CD14-positive monocyte (primary cell): ENCODE measurements around the gene ANKRD44. TPM values are rescaled to one million over a fixed set of nuclear protein-coding genes. Genes with fewer than 3 reads are reported as not detected.

Experiments
- DNase-seq, 3 donors: peaks; one replicate each; pipeline ENCODE4 v3.0.0-alpha.2; 2011 to 2022
- H2AFZ ChIP-seq: 2 replicates; pipeline ENCODE4 v1.6.0; 2012; ENCODE audit warnings: mild to moderate bottlenecking, low read depth, low read length, inconsistent platforms; ENCODE audit not compliant: insufficient read depth, poor library complexity, severe bottlenecking
- H3K27ac ChIP-seq, 2 donors: 1 replicate in 1 of 2; 2 replicates in 1 of 2; pipeline ENCODE4 v1.5.1; 2012 to 2013; ENCODE audit warnings: low read length in 2 of 2, control low read depth in 1 of 2, inconsistent platforms in 1 of 2, low read depth in 1 of 2, mild to moderate bottlenecking in 1 of 2
- H3K27me3 ChIP-seq, 2 donors: one replicate each; pipeline versions ENCODE4 v1.6.0 to v1.6.1; 2011 to 2013; ENCODE audit warnings: low read length in 2 of 2; ENCODE audit not compliant: control insufficient read depth in 2 of 2, insufficient read depth in 2 of 2
- H3K36me3 ChIP-seq, 2 donors: replicated peaks in 1 of 2; 1 replicate in 1 of 2; 2 replicates in 1 of 2; pipeline versions ENCODE4 v1.5.1 to v1.6.1; 2012 to 2013; ENCODE audit warnings: low read length in 2 of 2, control low read depth in 1 of 2, inconsistent platforms in 1 of 2, mild to moderate bottlenecking in 1 of 2; ENCODE audit not compliant: insufficient read depth in 2 of 2, control insufficient read depth in 1 of 2
- H3K4me1 ChIP-seq, 2 donors: 1 replicate in 1 of 2; 2 replicates in 1 of 2; pipeline versions ENCODE4 v1.5.1 to v1.6.1; 2012 to 2013; ENCODE audit warnings: low read length in 2 of 2, control low read depth in 1 of 2, inconsistent platforms in 1 of 2, mild to moderate bottlenecking in 1 of 2, moderate library complexity in 1 of 2; ENCODE audit not compliant: insufficient read depth in 2 of 2, control insufficient read depth in 1 of 2
- H3K4me2 ChIP-seq: replicated peaks from 2 replicates; pipeline ENCODE3; 2012; ENCODE audit warnings: low read length, moderate library complexity, mild to moderate bottlenecking; ENCODE audit not compliant: poor library complexity, severe bottlenecking; ENCODE audit errors: extremely low read depth
- H3K4me3 ChIP-seq, 3 experiments: fragments of 200-600 bp in 1 of 3; sonication (generic) in 1 of 3; replicated peaks in 1 of 3; 1 replicate in 2 of 3; 2 replicates in 1 of 3; pipeline ENCODE4 v1.5.1; 2011 to 2013; ENCODE audit warnings: low read length in 3 of 3, mild to moderate bottlenecking in 3 of 3, control low read depth in 2 of 3, low read depth in 2 of 3, inconsistent platforms in 1 of 3, moderate library complexity in 1 of 3
- H3K79me2 ChIP-seq: 2 replicates; pipeline ENCODE4 v1.6.0; 2012; ENCODE audit warnings: mild to moderate bottlenecking, control low read depth, inconsistent platforms, low read length, moderate library complexity; ENCODE audit not compliant: insufficient read depth
- H3K9ac ChIP-seq: 2 replicates; pipeline ENCODE4 v1.6.0; 2017; ENCODE audit warnings: low read length, mild to moderate bottlenecking; ENCODE audit not compliant: insufficient read depth, poor library complexity, severe bottlenecking
- H3K9me3 ChIP-seq, 2 donors: replicated peaks in 1 of 2; 1 replicate in 1 of 2; 2 replicates in 1 of 2; pipeline versions ENCODE4 v1.5.1 to v1.6.1; 2012 to 2013; ENCODE audit warnings: low read length in 2 of 2, control low read depth in 1 of 2; ENCODE audit not compliant: control insufficient read depth in 1 of 2, insufficient read depth in 1 of 2
- H4K20me1 ChIP-seq: 2 replicates; pipeline ENCODE4 v1.6.0; 2012; ENCODE audit warnings: mild to moderate bottlenecking, low read length, control low read depth, moderate library complexity; ENCODE audit not compliant: insufficient read depth
- H3K27ac Mint-ChIP-seq, 7 donors: one replicate each; pipeline ENCODE4 v1.8.0; 2020; ENCODE audit warnings: mild to moderate bottlenecking in 7 of 7, mixed read lengths in 7 of 7, moderate library complexity in 6 of 7, inconsistent platforms in 2 of 7
- H3K27me3 Mint-ChIP-seq, 3 donors: one replicate each; pipeline ENCODE4 v1.8.0; 2021 to 2022; ENCODE audit warnings: low read depth in 3 of 3, mild to moderate bottlenecking in 3 of 3, mixed read lengths in 3 of 3, moderate library complexity in 3 of 3, inconsistent platforms in 1 of 3
- H3K36me3 Mint-ChIP-seq, 2 donors: one replicate each; pipeline ENCODE4 v1.8.0; 2020; ENCODE audit warnings: mixed read lengths in 2 of 2, inconsistent platforms in 1 of 2, mild to moderate bottlenecking in 1 of 2
- H3K4me1 Mint-ChIP-seq: one replicate; pipeline ENCODE4 v1.8.0; 2020; ENCODE audit warnings: mild to moderate bottlenecking, mixed read lengths
- H3K4me3 Mint-ChIP-seq, 2 donors: one replicate each; pipeline ENCODE4 v1.8.0; 2020; ENCODE audit warnings: mild to moderate bottlenecking in 2 of 2, mixed read lengths in 2 of 2, moderate library complexity in 1 of 2
- H3K9me3 Mint-ChIP-seq, 7 donors: one replicate each; pipeline ENCODE4 v1.8.0; 2020 to 2022; ENCODE audit warnings: mixed read lengths in 7 of 7, mild to moderate bottlenecking in 6 of 7, moderate library complexity in 6 of 7, inconsistent platforms in 2 of 7
- CTCF ChIP-seq: fragments of 200-600 bp; IDR thresholded peaks from one replicate; pipeline ENCODE4 v1.8.0; 2022; ENCODE audit warnings: antibody characterized with exemption, mild to moderate bottlenecking
- WGBS: methylation state at CpG from one replicate; pipeline ENCODE4 v1.1.5; 2013; ENCODE audit warnings: missing lambda C conversion rate; ENCODE audit not compliant: insufficient coverage; 5-methylcytosine and 5-hydroxymethylcytosine counted together
- intact Hi-C, 2 donors: fragments of 100-400 bp; cut with micrococcal nuclease; formaldehyde crosslinking; loops; one replicate each; pipeline versions ENCODE4 v1.15.0 to v1.15.1; 2023
- polyA plus RNA-seq, 3 donors: library from polyadenylated mRNA; depleted of rRNA in 1 of 3; unstranded in 2 of 3; stranded (reverse) in 1 of 3; fragments of 300-500 nt in 2 of 3; fragments of >200 nt in 1 of 3; fragmentation: Illumina TruSeq in 2 of 3; gene quantifications; 1 replicate in 2 of 3; 2 replicates in 1 of 3; pipeline ENCODE4 v1.2.3, GENCODE V29; 2012 to 2021

Gene ANKRD44
- polyA plus RNA-seq, 3 donors: 55.7 to 91.9 (median 64.9) TPM

GRCh38 chr2:197179744-197180498, 130.7 kb downstream of the ANKRD44 start:
- no peaks in the 10 kb centered on the region for H3K4me1 ChIP-seq
- no peak overlapping the region for H3K9ac ChIP-seq
- H3K4me3 ChIP-seq: no peak overlapping the region
- DNase-seq: no peak
- no peaks in the 10 kb centered on the region for H3K9me3 ChIP-seq
- H3K36me3 ChIP-seq: peaks cover 13 to 61% of the 10 kb centered on the region in 2 donors
- H3K79me2 ChIP-seq: peaks cover 91% of the 10 kb centered on the region
- intact Hi-C loops: loop anchor here in 1 of 2 donors (10.0 kb wide), 1 partner anchor 195 kb away; no protein-coding TSS in a partner anchor
- H3K27me3 Mint-ChIP-seq: no peaks in the 10 kb centered on the region
- H3K9me3 Mint-ChIP-seq: no peaks in the 10 kb centered on the region
- peaks cover 18% of the 10 kb centered on the region for H3K4me1 Mint-ChIP-seq
- H3K27ac Mint-ChIP-seq: peak overlapping the region in 2 of 7 donors; percentile 22 to 73
- H4K20me1 ChIP-seq: peaks cover 100% of the 10 kb centered on the region
- H3K4me3 Mint-ChIP-seq: no peak overlapping the region
- WGBS: 96% methylated on average over 10 of the region's 12 CpGs
- H3K27me3 ChIP-seq: no peaks in the 10 kb centered on the region
- H2AFZ ChIP-seq: no peak overlapping the region
- no peak overlapping the region for H3K27ac ChIP-seq
- peaks cover 41 to 54% of the 10 kb centered on the region in 2 donors for H3K36me3 Mint-ChIP-seq
- no peak for TF ChIP-seq CTCF
- H3K4me2 ChIP-seq: no peak overlapping the region

GRCh38 chr2:197176522-197176921, 134.1 kb downstream of the ANKRD44 start:
- peaks cover 11 to 43% of the 10 kb centered on the region in 2 donors for H3K36me3 ChIP-seq
- Mint-ChIP-seq H3K9me3 (no peaks in the 10 kb centered on the region), H3K4me1 (peaks cover 6% of the 10 kb centered on the region), H3K4me3 (no peak overlapping the region), H3K27ac (peak overlapping the region in 1 of 7 donors; percentile 2), H3K27me3 (no peaks in the 10 kb centered on the region), H3K36me3 (peaks cover 28 to 37% of the 10 kb centered on the region in 2 donors)
- H4K20me1 ChIP-seq: peaks cover 100% of the 10 kb centered on the region
- H3K27me3 ChIP-seq: no peaks in the 10 kb centered on the region
- H3K79me2 ChIP-seq: peaks cover 92% of the 10 kb centered on the region
- TF ChIP-seq CTCF: no peak
- intact Hi-C loops: no loop called here
- no peak overlapping the region for H3K4me3 ChIP-seq
- no peak overlapping the region for H2AFZ ChIP-seq
- H3K4me2 ChIP-seq: no peak overlapping the region
- peak overlapping the region in 1 of 2 donors; percentile 29 for H3K27ac ChIP-seq
- no peak for DNase-seq
- H3K9me3 ChIP-seq: no peaks in the 10 kb centered on the region
- no peaks in the 10 kb centered on the region for H3K4me1 ChIP-seq
- no peak overlapping the region for H3K9ac ChIP-seq
- WGBS: no CpG with 5 or more reads among the region's 1 CpG
